Mammary epithelial cell (primary cell): ENCODE results near the gene SPTSSA.

ENCODE experiments used
- EZH2 ChIP-seq: IDR thresholded peaks from 2 replicates; pipeline ENCODE4 v1.6.1; 2012; ENCODE audit warnings: low read length, inconsistent platforms, borderline replicate concordance
- TF ChIP-seq, protein P1 (sequence below), 2 donors: IDR thresholded peaks in 1 of 2; conservative IDR thresholded peaks in 1 of 2; 2 replicates each; pipeline ENCODE4 v1.5.1; 2011 to 2012; ENCODE audit warnings: inconsistent platforms in 2 of 2, low read length in 2 of 2, mild to moderate bottlenecking in 2 of 2, control low read depth in 1 of 2, low read depth in 1 of 2; ENCODE audit not compliant: insufficient read depth in 1 of 2; ENCODE audit errors: extremely low read depth in 1 of 2

GRCh38 chr14:34496007-34496678 lies 34.1 kb upstream of the SPTSSA start:
- TF ChIP-seq, protein P1, sequence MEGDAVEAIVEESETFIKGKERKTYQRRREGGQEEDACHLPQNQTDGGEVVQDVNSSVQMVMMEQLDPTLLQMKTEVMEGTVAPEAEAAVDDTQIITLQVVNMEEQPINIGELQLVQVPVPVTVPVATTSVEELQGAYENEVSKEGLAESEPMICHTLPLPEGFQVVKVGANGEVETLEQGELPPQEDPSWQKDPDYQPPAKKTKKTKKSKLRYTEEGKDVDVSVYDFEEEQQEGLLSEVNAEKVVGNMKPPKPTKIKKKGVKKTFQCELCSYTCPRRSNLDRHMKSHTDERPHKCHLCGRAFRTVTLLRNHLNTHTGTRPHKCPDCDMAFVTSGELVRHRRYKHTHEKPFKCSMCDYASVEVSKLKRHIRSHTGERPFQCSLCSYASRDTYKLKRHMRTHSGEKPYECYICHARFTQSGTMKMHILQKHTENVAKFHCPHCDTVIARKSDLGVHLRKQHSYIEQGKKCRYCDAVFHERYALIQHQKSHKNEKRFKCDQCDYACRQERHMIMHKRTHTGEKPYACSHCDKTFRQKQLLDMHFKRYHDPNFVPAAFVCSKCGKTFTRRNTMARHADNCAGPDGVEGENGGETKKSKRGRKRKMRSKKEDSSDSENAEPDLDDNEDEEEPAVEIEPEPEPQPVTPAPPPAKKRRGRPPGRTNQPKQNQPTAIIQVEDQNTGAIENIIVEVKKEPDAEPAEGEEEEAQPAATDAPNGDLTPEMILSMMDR (conservative IDR thresholded peaks at IDR 0.05 in 1 of 2, IDR thresholded peaks at IDR 0.05 in 1 of 2; ENCODE audit: extremely low read depth in 1 of 2, insufficient read depth in 1 of 2, low read depth in 1 of 2, low read length in 2 of 2) = no peak
- no peak for TF ChIP-seq EZH2
